Thyroid gland (tissue), 4 donors: ENCODE measurements around the gene S100A2. TPM values are rescaled to one million over a fixed set of nuclear protein-coding genes. Genes with fewer than 3 reads are reported as not detected.
"Not testable (repeated sequence)": the region's sequence is repeated elsewhere in the genome, so short reads cannot be mapped to it uniquely, and the experiment has no call there.

ENCODE experiments used
- DNase-seq, 2 donors: peaks; one replicate each; pipeline ENCODE4 v3.0.0-alpha.2; 2019
- H3K27ac ChIP-seq, 3 donors: fragments of 200-600 bp; sonication (generic); 1 replicate in 2 of 3; 2 replicates in 1 of 3; pipeline ENCODE4 v1.5.1; 2016 to 2019; ENCODE audit warnings: mild to moderate bottlenecking in 1 of 3, moderate library complexity in 1 of 3
- H3K27me3 ChIP-seq: fragments of 200-600 bp; sonication (generic); one replicate; pipeline ENCODE4 v1.5.1; 2019
- H3K36me3 ChIP-seq, 2 donors: fragments of 200-600 bp; sonication (generic); one replicate each; pipeline ENCODE4 v1.5.1; 2016 to 2019
- H3K4me1 ChIP-seq, 2 donors: fragments of 200-600 bp; sonication (generic); one replicate each; pipeline ENCODE4 v1.5.1; 2017 to 2019
- H3K4me3 ChIP-seq, 3 donors: fragments of 200-600 bp; sonication (generic); replicated peaks in 1 of 3; 1 replicate in 2 of 3; 2 replicates in 1 of 3; pipeline ENCODE4 v1.5.1; 2016; ENCODE audit warnings: mild to moderate bottlenecking in 1 of 3
- H3K9me3 ChIP-seq: fragments of 200-600 bp; sonication (generic); one replicate; pipeline ENCODE4 v1.5.1; 2017
- CTCF ChIP-seq, 6 experiments: fragments of 200-600 bp in 3 of 6; fragments of 450-650 bp in 3 of 6; sonication (generic) in 3 of 6; IDR thresholded peaks; one replicate each; pipeline ENCODE4 v1.5.1; 2016 to 2019; ENCODE audit warnings: antibody characterized with exemption in 6 of 6, mild to moderate bottlenecking in 2 of 6, inconsistent platforms in 1 of 6, moderate library complexity in 1 of 6
- POLR2A ChIP-seq, 2 donors: fragments of 450-650 bp; IDR thresholded peaks; one replicate each; pipeline ENCODE4 v1.6.1; 2017; ENCODE audit warnings: antibody characterized with exemption in 2 of 2, mild to moderate bottlenecking in 2 of 2, moderate library complexity in 1 of 2
- WGBS, 2 donors: methylation state at CpG; one replicate each; pipeline ENCODE4 v1.1.5; 2017; 5-methylcytosine and 5-hydroxymethylcytosine counted together
- intact Hi-C: fragments of 100-400 bp; cut with DNase I; formaldehyde crosslinking; loops from one replicate; pipeline ENCODE4 v1.15.1; 2023
- total RNA-seq, 4 donors: library from RNA; depleted of rRNA; stranded (reverse); fragments of >200 nt; gene quantifications; one replicate each; pipeline ENCODE4 v1.2.3, GENCODE V29; 2016

S100A2 gene
- total RNA-seq, 4 donors from 2014 or later: 2.6 to 10.1 (median 5.9) TPM

GRCh38 chr1:153520818-153521476 is 44.7 kb downstream of the S100A2 start:
- no peaks in the 10 kb centered on the region for H3K9me3 ChIP-seq
- no peak overlapping the region for H3K4me3 ChIP-seq
- TF ChIP-seq POLR2A (IDR thresholded peaks at IDR 0.05): no peak
- TF ChIP-seq CTCF (IDR thresholded peaks at IDR 0.05): no peak
- no peaks in the 10 kb centered on the region for H3K36me3 ChIP-seq
- peaks cover 8 to 11% of the 10 kb centered on the region in 2 donors for H3K4me1 ChIP-seq
- 98 to 99% methylated on average over 3 to 4 of the region's 4 CpGs for WGBS, 2 donors
- H3K27ac ChIP-seq: no peak overlapping the region
- H3K27me3 ChIP-seq: no peaks in the 10 kb centered on the region
- DNase-seq: no peak
- intact Hi-C loops: no loop called here

GRCh38 chr1:153520137-153520691 is 45.4 kb downstream of the S100A2 start:
- H3K9me3 ChIP-seq, DNase-seq, intact Hi-C loops, H3K27ac ChIP-seq, H3K36me3 ChIP-seq, H3K4me3 ChIP-seq, H3K27me3 ChIP-seq: not testable (repeated sequence)
- peaks cover under 1 to 11% of the 10 kb centered on the region in 2 donors for H3K4me1 ChIP-seq
- 86 to 87% methylated on average over 5 of the region's 5 CpGs for WGBS, 2 donors

- H3K4me1 ChIP-seq: peaks cover 0 to 10% of the 10 kb centered on the region in 2 donors
- no peaks in the 10 kb centered on the region for H3K9me3 ChIP-seq
- WGBS, 2 donors: 84 to 89% methylated on average over 3 of the region's 3 CpGs
- DNase-seq: no peak
- intact Hi-C loops: no loop called here
- no peak overlapping the region for H3K4me3 ChIP-seq
- H3K27me3 ChIP-seq: no peaks in the 10 kb centered on the region
- no peak for TF ChIP-seq POLR2A (IDR thresholded peaks at IDR 0.05)
- no peak for TF ChIP-seq CTCF (IDR thresholded peaks at IDR 0.05)
- no peaks in the 10 kb centered on the region for H3K36me3 ChIP-seq
- H3K27ac ChIP-seq: no peak overlapping the region
Observed at GRCh38 chr1:153519242-153519641, 46.4 kb downstream of the S100A2 start.

- H3K4me3 ChIP-seq: no peak overlapping the region
- WGBS, 2 donors: 57 to 68% methylated on average over 7 of the region's 8 CpGs
- DNase-seq: no peak
- H3K36me3 ChIP-seq: no peaks in the 10 kb centered on the region
- H3K27me3 ChIP-seq: no peaks in the 10 kb centered on the region
- no peaks in the 10 kb centered on the region for H3K9me3 ChIP-seq
- no peak overlapping the region for H3K27ac ChIP-seq
- H3K4me1 ChIP-seq: peaks cover 0 to 10% of the 10 kb centered on the region in 2 donors
- intact Hi-C loops: no loop called here
- no peak for TF ChIP-seq CTCF (IDR thresholded peaks at IDR 0.05)
- no peak for TF ChIP-seq POLR2A (IDR thresholded peaks at IDR 0.05)
Observed at GRCh38 chr1:153515504-153516394, 49.9 kb downstream of the S100A2 start.

- TF ChIP-seq POLR2A (IDR thresholded peaks at IDR 0.05) (no peak), CTCF (IDR thresholded peaks at IDR 0.05) (no peak)
- DNase-seq: no peak
- Histone ChIP-seq H3K27ac (no peak overlapping the region), H3K4me3 (no peak overlapping the region), H3K4me1 (peaks cover 0 to 10% of the 10 kb centered on the region in 2 donors), H3K36me3 (no peaks in the 10 kb centered on the region), H3K27me3 (no peaks in the 10 kb centered on the region), H3K9me3 (no peaks in the 10 kb centered on the region)
- WGBS, 2 donors: 93% methylated on average over 7 of the region's 7 CpGs
- intact Hi-C loops: loop anchor here (5.0 kb wide), 1 partner anchor 234 kb away; no protein-coding TSS in a partner anchor
Observed at GRCh38 chr1:153513666-153514065, 52.0 kb downstream of the S100A2 start.
